GM19397 (cell line): ENCODE data around the gene OMA1.

Experiments
- ATAC-seq: cut with Tn5 transposase; IDR thresholded peaks from one replicate; pipeline ENCODE4 v1.9.1; 2021; ENCODE audit warnings: mild to moderate bottlenecking, moderate library complexity; ENCODE audit not compliant: unreplicated experiment

Gene OMA1

GRCh38 chr1:58465176-58465575 is 81.3 kb downstream of the OMA1 start:
- ATAC-seq: no peak

GRCh38 chr1:58460469-58460868 is 86.1 kb downstream of the OMA1 start:
- no peak for ATAC-seq

DNA sequence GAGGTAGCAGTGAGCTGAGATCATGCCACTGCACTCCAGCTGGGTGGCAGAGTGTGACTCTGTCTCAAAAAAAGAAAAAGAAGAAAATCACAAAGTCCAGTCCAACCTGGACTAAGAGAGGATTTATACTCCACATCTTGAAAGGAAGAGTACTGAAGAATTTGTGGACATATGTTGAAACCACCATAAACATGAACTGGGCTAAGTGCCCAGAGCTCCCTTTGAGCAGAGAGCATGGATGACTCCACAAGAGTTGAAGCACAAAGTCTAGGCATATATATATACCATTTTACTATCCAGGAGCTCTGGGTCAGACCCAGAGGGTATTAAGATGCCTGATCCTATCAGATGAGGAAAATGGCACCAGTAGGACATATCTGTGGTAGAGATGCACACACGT is 86.6 kb downstream of the OMA1 start:
- ATAC-seq: no peak

- ATAC-seq: no peak
Measured at GRCh38 chr1:58457023-58457635, 89.4 kb downstream of the OMA1 start.

DNA sequence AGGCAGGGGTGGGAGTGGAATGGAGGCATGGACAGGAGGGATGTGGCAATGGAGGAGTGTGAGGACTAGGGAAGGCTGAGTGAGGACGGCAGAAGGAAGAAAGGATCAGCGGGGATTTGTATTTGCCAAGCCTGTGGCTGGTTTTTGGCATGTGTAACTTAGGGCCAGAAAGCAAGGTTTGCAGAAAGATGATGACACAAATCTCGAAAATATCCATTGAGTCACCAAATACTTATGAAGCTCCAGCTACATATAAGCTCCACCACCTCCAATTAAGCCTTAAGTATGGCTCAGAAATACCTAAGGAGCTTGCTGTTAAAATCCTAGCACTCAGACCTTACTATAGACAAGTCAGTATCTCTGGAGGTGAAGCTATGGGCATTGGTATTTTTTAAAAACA is 90.1 kb downstream of the OMA1 start:
- no peak for ATAC-seq

- ATAC-seq: no peak
Measured at GRCh38 chr1:58454807-58455206, 91.7 kb downstream of the OMA1 start.

GRCh38 chr1:58454385-58454784 is 92.1 kb downstream of the OMA1 start:
- ATAC-seq: no peak

GRCh38 chr1:58451560-58452191 is 94.8 kb downstream of the OMA1 start:
- ATAC-seq: no peak

DNA sequence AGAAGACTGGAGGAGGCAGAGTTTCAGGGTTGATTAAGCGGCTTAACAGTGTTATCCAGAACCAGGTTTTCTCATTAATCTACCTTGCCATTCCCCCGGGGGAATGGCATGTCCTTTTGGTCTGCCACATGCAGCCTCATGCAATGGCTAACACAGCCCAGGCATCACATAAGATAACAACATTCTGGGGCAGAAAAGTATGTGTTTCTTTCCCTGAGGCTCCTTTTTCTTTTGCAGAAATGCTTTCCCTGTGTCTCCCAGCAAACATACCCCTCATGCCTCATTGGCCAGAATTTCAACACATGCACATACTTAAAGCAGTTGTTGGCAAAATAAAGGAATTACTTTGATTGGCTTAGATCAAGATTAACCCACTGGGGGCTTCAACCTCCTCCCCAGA is 98.6 kb downstream of the OMA1 start:
- ATAC-seq: no peak

GRCh38 chr1:58447042-58447441 is 99.5 kb downstream of the OMA1 start:
- no peak for ATAC-seq

GRCh38 chr1:58446368-58446767 is 100.2 kb downstream of the OMA1 start:
- ATAC-seq: no peak

- no peak for ATAC-seq
Measured at GRCh38 chr1:58443986-58444868, 102.3 kb downstream of the OMA1 start.

- ATAC-seq: no peak
Measured at GRCh38 chr1:58442114-58442513, 104.4 kb downstream of the OMA1 start.

DNA sequence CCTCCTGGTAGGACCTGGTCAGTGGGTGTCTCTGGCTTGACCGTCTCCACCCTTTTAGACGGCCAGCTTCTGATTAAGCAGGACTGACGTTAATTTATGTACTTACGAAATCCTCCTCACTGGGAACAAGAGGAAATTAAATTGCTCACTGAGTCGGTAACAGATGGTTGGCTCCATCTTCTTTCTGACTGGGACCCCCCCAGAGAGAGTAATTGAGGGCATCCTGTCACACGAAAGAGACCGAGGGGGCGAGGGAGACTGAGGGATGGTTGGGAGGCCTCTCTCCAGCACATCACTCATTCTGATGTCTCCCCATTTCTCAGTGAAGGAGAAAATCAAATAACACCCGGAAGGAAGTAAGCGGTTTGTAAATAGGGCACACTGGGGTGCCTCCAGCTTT is 104.8 kb downstream of the OMA1 start:
- no peak for ATAC-seq

GRCh38 chr1:58440696-58441095 is 105.8 kb downstream of the OMA1 start:
- ATAC-seq: no peak

DNA sequence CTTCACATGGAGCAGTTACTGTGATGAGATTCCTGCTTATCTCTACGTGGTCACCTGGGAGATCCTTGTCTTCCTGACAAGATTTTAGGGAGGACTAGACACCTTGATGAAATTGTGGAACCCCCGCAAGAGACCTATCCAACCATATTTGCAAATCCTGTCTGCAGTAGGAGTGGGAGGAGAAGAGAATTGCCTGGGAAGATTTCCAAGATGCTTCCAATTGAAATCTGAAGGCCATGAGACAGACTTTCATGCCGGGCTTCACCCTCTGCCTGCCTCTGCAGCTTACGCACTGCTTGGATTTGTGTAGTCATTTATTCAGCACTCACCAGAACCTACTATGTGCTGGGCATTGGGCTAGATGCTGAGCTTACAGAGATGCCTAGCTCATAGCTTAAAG is 106.6 kb downstream of the OMA1 start:
- ATAC-seq: no peak

DNA sequence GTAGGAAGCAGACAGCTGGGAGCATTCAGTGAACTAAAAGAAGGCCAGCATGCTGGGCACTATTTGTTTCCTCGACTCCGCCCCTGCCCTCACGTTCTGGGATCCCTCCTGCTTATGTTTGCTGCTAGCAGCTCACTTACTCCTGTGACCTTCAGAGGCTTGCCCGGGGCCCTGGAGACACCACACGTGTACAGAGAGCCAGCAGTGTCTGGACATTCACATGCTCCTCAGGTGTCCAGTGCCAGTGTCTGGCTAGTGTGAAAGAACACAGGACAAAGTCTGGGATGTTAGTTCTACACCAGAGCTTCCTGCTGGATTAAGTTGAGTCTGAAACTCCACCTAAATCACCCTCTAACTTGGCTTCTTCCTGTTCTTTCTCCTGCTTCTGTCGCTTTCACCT is 108.1 kb downstream of the OMA1 start:
- ATAC-seq: no peak

DNA sequence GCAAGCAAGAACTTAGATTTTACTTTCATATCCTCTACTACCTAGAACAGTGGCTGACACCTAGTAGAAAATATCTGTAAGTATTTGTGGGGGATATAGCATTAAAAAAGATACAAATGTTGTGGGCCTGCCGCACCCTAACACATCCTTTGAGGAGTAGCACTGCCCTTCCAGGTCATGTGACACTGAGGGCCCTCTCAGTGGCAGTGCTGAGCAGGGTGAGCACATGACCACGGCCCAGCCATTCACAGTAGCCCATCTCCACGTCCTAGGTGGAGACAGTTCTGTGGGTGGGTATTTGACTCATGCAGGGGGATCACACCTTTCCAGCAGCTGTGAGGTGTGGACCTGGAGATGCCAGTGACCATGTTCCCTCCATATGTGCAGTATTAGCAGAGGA is 108.9 kb downstream of the OMA1 start:
- ATAC-seq: no peak

GRCh38 chr1:58436615-58437297 is 109.8 kb downstream of the OMA1 start:
- ATAC-seq: no peak

DNA sequence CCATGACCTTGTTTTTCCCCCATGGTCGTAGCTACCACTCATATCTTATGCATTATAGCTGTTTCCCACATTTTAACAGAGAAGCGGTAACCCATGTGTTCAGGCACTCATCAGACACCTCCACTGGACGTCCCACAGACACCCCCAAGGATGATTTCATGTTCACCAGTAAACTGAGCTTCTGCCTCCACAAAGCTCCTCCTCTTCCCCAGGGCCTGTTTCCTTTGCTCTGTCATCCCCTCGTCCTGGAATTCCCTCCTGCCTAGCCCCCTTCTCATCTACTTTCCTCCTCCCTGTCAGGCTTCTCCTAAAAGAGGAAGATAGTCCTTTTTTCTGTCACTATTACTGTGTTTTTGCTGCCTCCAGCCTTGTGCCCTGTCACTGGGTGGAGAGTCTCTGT is 111.2 kb downstream of the OMA1 start:
- no peak for ATAC-seq

GRCh38 chr1:58434607-58435006 is 111.9 kb downstream of the OMA1 start:
- no peak for ATAC-seq
